Cardiac septum (tissue), 1 donor: Measurements from ENCODE around the gene SRSF12. TPM values are rescaled to one million over a fixed set of nuclear protein-coding genes. Genes with fewer than 3 reads are reported as not detected.

Source experiments
- DNase-seq: peaks from one replicate; pipeline ENCODE4 v3.0.0-alpha.2; 2020; ENCODE audit warnings: low spot score
- intact Hi-C: fragments of 100-400 bp; cut with DNase I; formaldehyde crosslinking; loops from one replicate; pipeline ENCODE4 v1.14.0; 2022
- total RNA-seq: library from RNA; stranded (reverse); fragmentation: NEBNext Ultra II Directional; extraction: Animal tissue kit (Norgen Biotek cat#: 25700); gene quantifications from one replicate; pipeline ENCODE4 v1.2.1, GENCODE V29; 2021
- donor health status: DM: no; HTN: no; CAD: no.

SRSF12 gene
- total RNA-seq, 1 donor from 2014 or later = 0.40 TPM

- no peak for DNase-seq
- intact Hi-C loops = no loop called here
Measured at GRCh38 chr6:89050155-89050554, 67.7 kb downstream of the SRSF12 start.

GRCh38 chr6:89048985-89049384 lies 68.9 kb downstream of the SRSF12 start:
- intact Hi-C loops = no loop called here
- no peak for DNase-seq

GRCh38 chr6:89048288-89048923 lies 69.5 kb downstream of the SRSF12 start:
- DNase-seq = no peak

GRCh38 chr6:89047473-89047872 lies 70.4 kb downstream of the SRSF12 start:
- intact Hi-C loops = no loop called here
- no peak for DNase-seq

More at GRCh38 chr6:89048288-89048923, 69.5 kb downstream of the SRSF12 start:
- intact Hi-C loops = no loop called here

Other genes starting within 250 kb of the SRSF12 start
- gene RNGTT, start 154.5 kb downstream of the SRSF12 start, total RNA-seq = 7.9 TPM
- gene PNRC1, start 37.3 kb downstream of the SRSF12 start, total RNA-seq = 211 TPM
- 13.0 TPM for gene PM20D2, start 28.0 kb upstream of the SRSF12 start, total RNA-seq
- not detected for gene GABRR1, start 99.3 kb upstream of the SRSF12 start, total RNA-seq
- 1.7 TPM for gene GABRR2, start 197.2 kb upstream of the SRSF12 start, total RNA-seq
- gene UBE2J1, start 234.7 kb upstream of the SRSF12 start, total RNA-seq = 18.0 TPM